Tibial artery (tissue), 4 donors: Measurements from ENCODE around the gene SGTA.

Source experiments
- DNase-seq, 2 donors: peaks; one replicate each; pipeline ENCODE4 v3.0.0-alpha.2; 2019
- H3K27ac ChIP-seq, 2 donors: fragments of 200-600 bp; sonication (generic) in 1 of 2; 1 replicate in 1 of 2; 2 replicates in 1 of 2; pipeline ENCODE4 v1.5.1; 2018 to 2019; ENCODE audit warnings: mild to moderate bottlenecking in 1 of 2
- H3K27me3 ChIP-seq, 2 donors: fragments of 200-600 bp; sonication (generic) in 1 of 2; one replicate each; pipeline versions ENCODE4 v1.5.1 to v1.6.0; 2016 to 2019
- H3K36me3 ChIP-seq, 3 donors: fragments of 200-600 bp; sonication (generic) in 2 of 3; one replicate each; pipeline ENCODE4 v1.5.1; 2016 to 2019; ENCODE audit warnings: mild to moderate bottlenecking in 2 of 3
- H3K4me1 ChIP-seq, 4 donors: fragments of 200-600 bp; sonication (generic) in 2 of 4; 1 replicate in 3 of 4; 2 replicates in 1 of 4; pipeline ENCODE4 v1.5.1; 2016 to 2019
- H3K4me3 ChIP-seq, 2 donors: fragments of 200-600 bp; sonication (generic) in 1 of 2; 1 replicate in 1 of 2; 2 replicates in 1 of 2; pipeline ENCODE4 v1.5.1; 2018 to 2019; ENCODE audit warnings: mild to moderate bottlenecking in 2 of 2
- H3K9me3 ChIP-seq, 3 donors: fragments of 200-600 bp; sonication (generic) in 1 of 3; one replicate each; pipeline ENCODE4 v1.5.1; 2016 to 2019
- CTCF ChIP-seq, 2 experiments: fragments of 200-600 bp in 1 of 2; fragments of 450-650 bp in 1 of 2; IDR thresholded peaks; one replicate each; pipeline ENCODE4 v1.5.1; 2017 to 2019; ENCODE audit warnings: antibody characterized with exemption in 2 of 2, mild to moderate bottlenecking in 1 of 2, moderate library complexity in 1 of 2
- intact Hi-C: fragments of 100-400 bp; cut with DNase I; formaldehyde crosslinking; loops from one replicate; pipeline ENCODE4 v1.15.0; 2023; ENCODE audit warnings: low total_unique reads

Gene SGTA

GRCh38 chr19:2744113-2744512 is 39.0 kb downstream of the SGTA start:
- TF ChIP-seq CTCF (IDR thresholded peaks at IDR 0.05): no peak
- Histone ChIP-seq H3K27ac (no peak overlapping the region), H3K4me3 (no peak overlapping the region), H3K27me3 (peaks cover 0 to 22% of the 10 kb centered on the region in 2 donors), H3K36me3 (no peaks in the 10 kb centered on the region), H3K9me3 (no peaks in the 10 kb centered on the region), H3K4me1 (peaks cover 0 to 5% (median 4%) of the 10 kb centered on the region in 4 donors)
- intact Hi-C loops: no loop called here
- no peak for DNase-seq

GRCh38 chr19:2743099-2743498 is 40.0 kb downstream of the SGTA start:
- TF ChIP-seq CTCF (IDR thresholded peaks at IDR 0.05): no peak
- DNase-seq: no peak
- Histone ChIP-seq H3K27me3 (peaks cover 0 to 18% of the 10 kb centered on the region in 2 donors), H3K36me3 (no peaks in the 10 kb centered on the region), H3K27ac (no peak overlapping the region), H3K9me3 (no peaks in the 10 kb centered on the region), H3K4me3 (no peak overlapping the region), H3K4me1 (peaks cover 0 to 15% (median 12%) of the 10 kb centered on the region in 4 donors)
- intact Hi-C loops: no loop called here

DNA sequence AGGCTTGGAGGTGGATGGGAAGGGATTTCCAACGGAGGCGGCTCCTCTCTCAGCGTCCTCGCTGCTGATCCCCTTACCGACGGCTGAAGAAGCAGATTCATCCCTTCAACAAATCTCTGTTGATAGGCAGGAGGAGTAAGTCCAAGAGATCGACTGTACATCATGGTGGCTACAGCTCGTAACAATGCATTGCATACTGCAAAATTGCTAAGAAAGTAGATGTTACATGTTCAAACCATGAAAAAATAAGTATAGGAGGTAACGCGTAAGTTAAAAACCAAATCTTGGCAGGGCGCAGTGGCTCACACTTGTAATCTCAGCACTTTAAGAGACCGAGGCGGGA is 42.8 kb downstream of the SGTA start:
- Histone ChIP-seq H3K36me3 (peaks cover 13 to 19% (median 18%) of the 10 kb centered on the region in 3 donors), H3K27ac (no peak overlapping the region), H3K9me3 (no peaks in the 10 kb centered on the region), H3K4me3 (peak overlapping the region in 1 of 2 donors; percentile 79), H3K4me1 (peaks cover 0 to 15% (median 12%) of the 10 kb centered on the region in 4 donors), H3K27me3 (peaks cover 0 to 9% of the 10 kb centered on the region in 2 donors)
- intact Hi-C loops: no loop called here
- no peak for TF ChIP-seq CTCF (IDR thresholded peaks at IDR 0.05)
- no peak for DNase-seq

GRCh38 chr19:2739602-2740313 is 43.3 kb downstream of the SGTA start, which contains the start of gene SLC39A3:
Gene SLC39A3 (minus strand): TSS chr19:2740017. CDS start chr19:2737257, 2,760 bp downstream.
- DNase-seq: peak; percentile 99
- Histone ChIP-seq H3K4me3 (peak within 1 kb of the TSS; percentile 73 to 79), H3K36me3 (peaks cover 13 to 25% (median 20%) of the 10 kb centered on the region in 3 donors), H3K9me3 (no peaks in the 10 kb centered on the region), H3K4me1 (peaks cover 0 to 15% (median 12%) of the 10 kb centered on the region in 4 donors), H3K27ac (peak within 1 kb of the TSS; percentile 61 to 68), H3K27me3 (peaks cover 0 to 9% of the 10 kb centered on the region in 2 donors)
- peak; percentile 15 to 54 for TF ChIP-seq CTCF (IDR thresholded peaks at IDR 0.05)
- intact Hi-C loops: no loop called here

DNA sequence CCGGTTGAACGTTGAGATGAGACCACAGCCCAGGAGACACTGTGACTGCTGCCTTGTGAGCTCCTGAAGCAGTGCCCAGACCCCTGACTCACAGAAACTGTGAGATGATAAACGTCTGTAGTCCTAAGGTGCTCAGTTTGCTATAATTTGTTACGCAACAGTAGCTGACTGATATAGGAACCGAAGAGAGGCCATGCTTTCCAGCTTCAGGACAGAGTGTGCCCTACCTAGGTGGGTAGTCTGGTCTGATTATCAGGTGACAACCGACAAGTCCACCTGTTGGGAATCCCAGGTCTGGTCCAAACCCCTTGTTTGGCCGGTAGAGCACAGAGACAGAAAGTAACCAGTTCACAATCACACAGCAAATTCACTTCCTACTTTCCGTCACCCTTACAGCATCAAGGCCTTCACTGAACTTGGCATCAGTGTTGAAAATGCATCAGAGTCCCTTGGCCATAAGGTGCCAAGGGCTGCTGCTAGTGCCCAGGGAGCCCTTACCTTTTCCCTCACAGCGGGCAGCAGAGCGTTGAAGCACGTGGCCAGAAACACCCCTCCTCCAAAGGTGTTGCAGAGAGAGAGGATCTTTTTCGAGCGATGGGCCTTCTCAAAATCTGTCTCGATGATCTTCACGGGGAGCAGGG is 46.4 kb downstream of the SGTA start:
- TF ChIP-seq CTCF (IDR thresholded peaks at IDR 0.05): no peak
- no peaks in the 10 kb centered on the region for H3K9me3 ChIP-seq
- H3K27me3 ChIP-seq: peaks cover 0 to 6% of the 10 kb centered on the region in 2 donors
- intact Hi-C loops: no loop called here
- no peak for DNase-seq
- peaks cover 13 to 55% (median 32%) of the 10 kb centered on the region in 3 donors for H3K36me3 ChIP-seq
- H3K4me1 ChIP-seq: peaks cover 0 to 15% (median 12%) of the 10 kb centered on the region in 4 donors
- no peak overlapping the region for H3K4me3 ChIP-seq
- no peak overlapping the region for H3K27ac ChIP-seq
